Measurements from ENCODE around the gene RTN4R. TPM values are rescaled to one million over a fixed set of nuclear protein-coding genes. Genes with fewer than 3 reads are reported as not detected.

Gene RTN4R
- total RNA-seq, 2 experiments from 2014 or later: 2.6 to 3.1 TPM

DNA sequence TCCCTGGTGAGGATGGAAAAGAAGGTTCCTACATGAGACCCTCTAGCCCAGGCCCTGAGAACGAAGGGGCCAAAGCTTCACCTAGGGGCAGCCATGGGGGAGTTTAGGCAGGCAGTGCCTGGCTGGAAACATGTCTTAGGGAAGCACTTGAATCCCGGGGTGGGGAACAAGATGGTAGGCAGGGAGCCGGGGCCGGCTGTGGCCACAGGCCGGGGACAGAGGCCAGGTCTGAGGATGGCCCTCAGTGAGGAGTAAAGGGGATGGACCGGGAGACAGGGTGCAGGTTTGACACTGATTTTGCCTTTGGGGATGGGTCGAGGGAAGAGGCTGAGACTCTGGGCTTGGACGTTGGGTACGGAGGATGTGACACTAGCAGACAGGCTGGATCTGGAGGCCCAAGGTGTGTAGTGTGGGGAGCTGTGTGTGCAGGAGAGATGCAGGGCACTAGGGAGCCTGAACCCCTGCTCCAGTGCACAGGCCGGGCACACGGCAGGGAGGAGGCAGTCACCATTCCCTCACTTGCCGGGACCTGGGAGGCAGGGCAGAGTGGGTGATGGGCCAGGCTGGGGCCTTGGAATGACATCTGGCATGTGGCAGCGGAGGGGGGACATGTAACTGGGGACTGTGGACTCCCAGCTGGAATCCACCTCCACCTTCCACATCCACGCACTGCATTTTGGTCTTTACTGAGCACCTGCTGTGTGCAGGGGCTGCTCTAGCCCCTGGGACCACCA is 6.1 kb downstream of the RTN4R start:
- DNase-seq: no peak
- Mint-ChIP-seq H3K27ac (no peak overlapping the region), H3K4me3 (no peak overlapping the region), H3K4me1 (ENCODE audit: low read depth) (peaks cover 3% of the 10 kb centered on the region), H3K27me3 (peaks cover 3% of the 10 kb centered on the region), H3K9me3 (no peaks in the 10 kb centered on the region), H3K36me3 (no peaks in the 10 kb centered on the region)
- CTCF ChIA-PET: no interaction called here
- intact Hi-C loops (cut with micrococcal nuclease): loop anchor here (10.0 kb wide), 1 partner anchor 57 kb away; no protein-coding TSS in a partner anchor
- POLR2A ChIA-PET: no interaction called here

DNA sequence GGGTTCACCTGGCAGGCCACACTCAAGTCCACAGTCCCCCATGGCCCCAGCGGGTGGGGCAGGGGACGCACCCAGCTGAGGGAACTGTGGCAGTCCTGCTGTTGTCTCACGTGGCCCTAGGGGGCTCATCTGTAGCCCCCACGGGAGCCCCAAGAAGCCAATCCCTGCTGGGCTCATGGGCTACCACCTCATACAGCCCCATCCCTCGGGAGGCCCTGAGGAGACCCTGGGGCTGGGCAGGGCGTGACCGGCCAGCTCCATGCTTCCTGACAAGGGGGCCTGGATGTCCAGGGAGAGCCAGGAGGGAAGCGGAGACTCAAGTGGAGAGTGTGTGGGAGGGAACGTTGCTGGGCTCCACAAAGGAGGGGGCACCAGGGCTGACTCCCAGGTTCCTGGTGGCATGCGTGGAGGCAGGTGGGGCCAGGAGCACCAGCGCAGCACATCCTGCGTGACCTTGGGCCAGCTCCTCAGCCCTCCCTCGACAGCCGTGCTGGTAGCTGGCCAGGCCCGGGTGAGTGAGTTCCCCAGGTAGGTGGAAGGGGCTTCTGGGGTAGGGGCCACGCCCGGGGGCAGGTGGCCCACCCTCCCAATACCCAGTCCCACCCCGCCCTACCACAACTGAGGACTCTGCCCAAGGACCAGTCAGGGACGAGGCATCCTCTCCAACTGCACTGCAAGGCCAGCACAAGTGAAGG is 7.9 kb downstream of the RTN4R start:
- Mint-ChIP-seq H3K4me3 (no peak overlapping the region), H3K27ac (no peak overlapping the region), H3K4me1 (ENCODE audit: low read depth) (no peaks in the 10 kb centered on the region), H3K9me3 (no peaks in the 10 kb centered on the region), H3K27me3 (no peaks in the 10 kb centered on the region), H3K36me3 (no peaks in the 10 kb centered on the region)
- intact Hi-C loops (cut with micrococcal nuclease): loop anchor here (10.0 kb wide), 1 partner anchor 55 kb away; no protein-coding TSS in a partner anchor
- no peak for DNase-seq
- POLR2A ChIA-PET: no interaction called here
- CTCF ChIA-PET: no interaction called here

DNA sequence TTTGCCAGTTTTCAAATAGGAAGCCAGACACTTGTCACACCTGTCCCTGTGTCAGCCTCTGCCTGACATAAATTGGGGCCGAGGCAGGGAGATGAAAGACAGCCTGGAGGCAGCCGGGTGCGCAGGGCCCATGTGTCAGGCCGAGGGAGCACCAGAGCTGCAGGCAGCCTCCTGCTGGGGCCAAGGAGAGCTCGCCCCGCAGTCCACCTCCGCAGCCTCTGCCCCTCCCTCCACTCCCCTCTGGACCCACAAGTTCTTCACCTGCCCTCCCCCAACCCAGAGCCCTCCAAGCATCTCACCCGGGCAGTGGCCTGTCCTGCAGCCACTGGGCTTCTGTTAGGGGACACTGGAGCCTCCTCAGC is 8.8 kb downstream of the RTN4R start:
- peaks cover 4% of the 10 kb centered on the region for H3K4me1 Mint-ChIP-seq (ENCODE audit: low read depth)
- intact Hi-C loops (cut with micrococcal nuclease): no loop called here
- no peaks in the 10 kb centered on the region for H3K9me3 Mint-ChIP-seq

DNA sequence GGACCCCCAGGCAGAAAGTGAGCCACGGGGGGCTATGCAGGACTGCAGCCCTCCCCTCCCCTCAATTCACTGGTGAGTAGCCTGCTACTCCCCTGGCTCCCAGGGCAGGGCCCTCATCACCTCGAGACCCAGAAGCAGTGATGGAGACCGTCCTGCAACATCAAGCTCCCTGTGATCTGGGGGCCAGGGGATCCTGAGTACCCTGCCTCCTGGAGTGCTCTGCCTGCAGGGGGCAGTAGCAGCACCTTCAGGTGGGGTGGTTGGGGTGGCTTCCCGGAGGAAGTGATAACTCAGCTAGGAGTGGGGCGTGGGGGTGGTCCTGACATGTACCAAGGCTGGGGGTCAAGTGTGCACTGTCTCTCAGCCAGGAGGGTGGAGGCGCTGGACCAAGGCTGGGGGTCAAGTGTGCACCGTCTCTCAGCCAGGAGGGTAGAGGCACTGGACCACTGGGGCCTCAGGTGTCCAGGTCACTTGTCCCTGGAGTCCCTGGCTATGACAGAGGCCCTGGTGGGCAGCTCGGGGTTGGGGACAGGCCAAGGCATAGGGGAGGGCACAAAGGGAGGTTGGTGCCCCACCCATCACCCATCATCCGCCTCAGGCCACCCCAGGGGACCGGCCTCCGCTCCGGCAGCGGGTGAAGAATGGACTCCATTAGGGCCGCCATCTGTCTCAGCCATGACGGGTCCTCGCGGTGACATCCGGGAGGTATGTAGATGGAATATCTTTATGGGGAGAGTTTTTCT is 9.4 kb downstream of the RTN4R start:
- Mint-ChIP-seq H3K27me3 (no peaks in the 10 kb centered on the region), H3K4me1 (ENCODE audit: low read depth) (peaks cover 5% of the 10 kb centered on the region), H3K36me3 (no peaks in the 10 kb centered on the region), H3K9me3 (no peaks in the 10 kb centered on the region), H3K27ac (no peak overlapping the region), H3K4me3 (no peak overlapping the region)
- intact Hi-C loops (cut with micrococcal nuclease): no loop called here
- ChIA-PET CTCF (interaction anchor here (0.8 to 2.4 kb wide), 7 partner anchors 12 to 102 kb away, joined by 3 to 11 read pairs (median 4); no protein-coding TSS in a partner anchor), POLR2A (no interaction called here)
- DNase-seq: peak; percentile 45

More for the DNA sequence above, 8.8 kb downstream of the RTN4R start:
- ChIA-PET CTCF (interaction anchor here (1.4 to 2.4 kb wide), 3 partner anchors 12 to 102 kb away, joined by 4 to 11 read pairs (median 7); no protein-coding TSS in a partner anchor), POLR2A (no interaction called here)
- DNase-seq: no peak
- Mint-ChIP-seq H3K27me3 (no peaks in the 10 kb centered on the region), H3K27ac (no peak overlapping the region), H3K36me3 (no peaks in the 10 kb centered on the region), H3K4me3 (no peak overlapping the region)

DNA sequence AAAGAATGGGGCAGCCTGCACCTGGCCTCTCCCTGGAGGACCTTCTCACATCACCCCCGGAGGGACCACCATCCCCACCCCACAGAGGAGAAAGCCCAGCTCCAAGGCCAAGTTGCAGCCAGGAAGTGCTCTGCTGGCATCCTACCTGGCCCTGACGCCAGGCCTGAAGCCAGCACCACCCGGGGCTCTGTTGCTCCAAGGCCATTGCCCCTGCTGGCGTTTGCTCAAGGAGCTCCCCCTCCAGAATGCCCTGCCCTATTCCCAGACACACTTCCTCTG is 10.2 kb downstream of the RTN4R start:
- Mint-ChIP-seq H3K27me3 (no peaks in the 10 kb centered on the region), H3K4me1 (ENCODE audit: low read depth) (peaks cover 5% of the 10 kb centered on the region)

DNA sequence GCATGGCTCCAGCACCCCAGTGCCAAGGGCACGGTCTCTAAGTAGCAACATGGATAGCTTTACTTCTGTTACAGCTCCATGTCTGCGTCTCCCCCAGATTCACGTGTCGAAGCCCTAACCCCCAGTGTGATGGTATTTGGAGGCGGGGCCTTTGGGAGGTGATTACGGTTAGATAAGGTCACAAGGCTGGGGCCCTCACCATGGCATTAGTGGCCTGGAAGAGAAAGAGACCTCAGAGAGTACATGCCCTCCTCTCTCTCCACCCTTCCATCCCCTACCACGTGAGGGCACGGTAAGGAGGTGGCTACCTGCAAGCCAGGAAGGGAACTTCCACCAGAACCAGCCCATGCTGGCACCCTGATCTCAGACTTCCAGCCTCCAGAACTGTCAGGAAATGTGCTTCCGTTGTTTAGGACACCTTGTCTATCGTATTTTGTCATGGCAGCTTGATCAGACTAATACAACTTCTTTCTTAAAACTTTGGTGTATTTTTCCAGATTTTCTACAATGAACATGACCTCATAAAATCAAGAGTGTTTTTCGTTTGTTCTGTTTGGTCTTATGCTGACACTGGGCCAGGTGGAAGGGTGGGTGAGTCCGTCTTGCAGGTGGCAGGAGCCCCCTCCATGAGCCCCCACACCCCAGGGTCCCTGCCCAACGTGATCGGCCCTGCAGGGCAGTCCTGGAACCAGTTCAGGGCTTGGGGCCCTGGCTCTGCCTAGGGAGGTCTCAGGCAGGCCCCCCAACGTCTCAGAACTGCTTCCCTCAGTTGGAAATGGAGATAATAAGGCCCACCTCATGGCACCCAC is 10.7 kb downstream of the RTN4R start:
- Mint-ChIP-seq H3K9me3 (no peaks in the 10 kb centered on the region), H3K27me3 (no peaks in the 10 kb centered on the region), H3K36me3 (no peaks in the 10 kb centered on the region), H3K4me3 (no peak overlapping the region), H3K4me1 (ENCODE audit: low read depth) (peaks cover 5% of the 10 kb centered on the region), H3K27ac (no peak overlapping the region)
- DNase-seq: no peak
- ChIA-PET POLR2A (no interaction called here), CTCF (interaction anchor here (0.8 to 2.4 kb wide), 6 partner anchors 10 to 100 kb away, joined by 3 to 11 read pairs (median 4); no protein-coding TSS in a partner anchor)
- intact Hi-C loops (cut with micrococcal nuclease): no loop called here

More for the DNA sequence above, 10.2 kb downstream of the RTN4R start:
- Mint-ChIP-seq H3K36me3 (no peaks in the 10 kb centered on the region), H3K4me3 (no peak overlapping the region), H3K9me3 (no peaks in the 10 kb centered on the region), H3K27ac (no peak overlapping the region)
- DNase-seq: no peak
- intact Hi-C loops (cut with micrococcal nuclease): no loop called here
- ChIA-PET POLR2A (no interaction called here), CTCF (interaction anchor here (0.8 to 2.4 kb wide), 7 partner anchors 11 to 101 kb away, joined by 3 to 11 read pairs (median 4); no protein-coding TSS in a partner anchor)

DNA sequence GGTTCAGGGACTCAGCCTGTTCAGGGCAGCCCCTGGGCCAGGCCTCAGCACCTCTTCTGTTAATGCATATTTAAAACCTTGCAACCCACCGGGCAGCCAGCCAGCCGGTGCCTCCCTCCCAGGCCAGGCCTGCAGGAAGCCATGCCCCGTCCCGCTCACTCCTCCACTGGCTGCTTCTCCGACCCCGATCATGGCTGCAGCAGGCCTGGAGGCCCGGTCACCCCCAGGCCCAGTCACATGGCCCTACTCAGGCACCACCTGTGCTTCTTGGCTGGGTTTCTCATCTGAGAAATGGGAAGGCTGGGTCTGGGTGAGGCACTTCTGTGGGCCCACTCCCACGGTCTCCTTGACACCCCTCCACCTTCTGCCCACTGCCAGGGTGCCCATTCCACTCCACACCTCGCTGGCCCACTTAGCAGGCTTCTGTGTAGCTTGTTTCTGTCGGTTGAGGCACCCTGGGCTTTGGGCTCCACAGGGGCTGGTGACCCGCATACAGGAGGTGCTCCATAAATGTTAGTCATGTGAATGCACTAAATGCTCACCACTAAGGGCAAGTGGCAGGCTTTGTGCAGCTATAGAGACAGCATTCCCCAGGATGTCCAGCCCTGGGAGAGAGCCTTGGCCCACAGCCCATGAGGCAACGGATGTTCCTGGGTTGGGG is 11.4 kb downstream of the RTN4R start:
- Mint-ChIP-seq H3K9me3 (no peaks in the 10 kb centered on the region), H3K36me3 (no peaks in the 10 kb centered on the region), H3K4me3 (no peak overlapping the region), H3K27ac (no peak overlapping the region), H3K27me3 (no peaks in the 10 kb centered on the region), H3K4me1 (ENCODE audit: low read depth) (peaks cover 5% of the 10 kb centered on the region)
- intact Hi-C loops (cut with micrococcal nuclease): no loop called here
- DNase-seq: no peak
- POLR2A ChIA-PET: no interaction called here
- CTCF ChIA-PET: interaction anchor here (2.4 kb wide), 1 partner anchor 18 kb away, joined by 11 read pairs; no protein-coding TSS in a partner anchor

DNA sequence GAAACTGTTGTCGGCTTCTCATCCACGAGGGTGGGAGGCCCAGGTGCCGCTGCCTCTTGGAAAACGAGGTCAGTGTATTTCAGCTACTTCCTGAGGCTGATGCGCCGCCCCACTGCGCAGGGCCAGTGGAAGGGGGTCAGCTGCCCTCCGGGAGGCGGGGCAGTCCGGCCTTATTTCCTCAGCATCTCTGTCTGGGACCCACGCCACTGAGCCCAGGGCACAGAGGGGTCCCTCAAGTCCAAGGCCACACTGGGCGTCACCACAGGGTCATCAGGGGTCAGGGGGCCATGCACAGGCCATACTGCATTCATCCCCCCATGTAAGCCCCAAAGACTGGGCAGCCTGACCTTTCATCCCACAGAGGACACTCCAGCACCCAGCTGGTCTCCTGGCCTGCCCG is 12.1 kb downstream of the RTN4R start:
- no peak overlapping the region for H3K4me3 Mint-ChIP-seq
- H3K27me3 Mint-ChIP-seq: no peaks in the 10 kb centered on the region
- no peak overlapping the region for H3K27ac Mint-ChIP-seq
- H3K36me3 Mint-ChIP-seq: no peaks in the 10 kb centered on the region
- POLR2A ChIA-PET: no interaction called here
- intact Hi-C loops (cut with micrococcal nuclease): no loop called here
- H3K4me1 Mint-ChIP-seq (ENCODE audit: low read depth): peaks cover 5% of the 10 kb centered on the region
- CTCF ChIA-PET: interaction anchor here (0.7 kb wide), 1 partner anchor 18 kb away, joined by 3 read pairs; no protein-coding TSS in a partner anchor
- no peak for DNase-seq
- H3K9me3 Mint-ChIP-seq: no peaks in the 10 kb centered on the region

DNA sequence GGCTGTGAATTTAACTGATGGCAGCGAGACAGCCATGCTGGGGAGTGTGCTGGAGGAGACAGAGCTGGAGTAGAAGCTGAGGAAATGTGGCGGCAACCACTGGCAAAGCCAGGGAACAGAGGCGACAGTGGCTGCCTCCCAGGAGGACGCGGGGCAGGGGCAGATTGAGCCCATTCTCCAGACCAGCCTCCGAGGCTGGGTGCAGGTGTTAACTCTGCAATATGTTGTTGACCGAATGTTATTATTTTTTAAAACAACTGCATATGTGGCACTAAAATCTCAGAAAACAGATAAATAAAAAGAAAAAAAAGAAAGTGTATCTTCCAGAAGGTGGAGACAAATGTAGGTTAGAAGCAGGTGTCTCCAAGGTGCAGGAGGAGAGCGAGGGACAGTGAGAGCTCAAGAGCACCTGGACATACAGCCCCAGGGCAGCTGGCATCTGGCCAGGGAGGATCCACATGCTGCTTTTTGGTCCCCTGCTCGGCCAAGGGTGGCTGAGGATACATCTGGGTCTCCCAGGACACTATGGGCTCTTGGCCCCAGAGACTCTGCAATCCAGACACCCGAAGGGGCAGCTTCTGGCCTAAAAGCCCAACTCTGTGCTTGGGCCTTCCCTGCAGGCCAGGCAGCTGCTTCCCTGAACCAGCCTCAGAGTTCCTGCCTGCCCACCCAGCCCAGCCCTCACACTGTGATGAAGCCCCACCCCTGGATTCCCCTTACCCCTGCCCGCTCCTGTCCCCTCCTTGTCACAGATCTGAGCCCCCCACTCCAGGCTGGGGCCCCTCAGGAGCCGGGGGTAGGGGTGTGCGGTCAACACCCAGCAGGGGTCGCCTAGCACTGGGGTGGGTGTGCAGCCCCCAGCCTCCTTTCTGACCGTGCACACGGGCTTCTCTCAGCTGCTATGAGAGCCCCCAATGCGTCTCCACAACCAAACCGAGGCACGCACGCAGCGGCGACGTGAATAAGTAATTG is 12.9 kb downstream of the RTN4R start:
- no peak for DNase-seq
- Mint-ChIP-seq H3K27me3 (no peaks in the 10 kb centered on the region), H3K27ac (no peak overlapping the region), H3K36me3 (no peaks in the 10 kb centered on the region), H3K9me3 (no peaks in the 10 kb centered on the region), H3K4me1 (ENCODE audit: low read depth) (peaks cover 5% of the 10 kb centered on the region), H3K4me3 (no peak overlapping the region)
- CTCF ChIA-PET: interaction anchor here (0.7 kb wide), 1 partner anchor 17 kb away, joined by 3 read pairs; no protein-coding TSS in a partner anchor
- intact Hi-C loops (cut with micrococcal nuclease): no loop called here
- POLR2A ChIA-PET: no interaction called here

DNA sequence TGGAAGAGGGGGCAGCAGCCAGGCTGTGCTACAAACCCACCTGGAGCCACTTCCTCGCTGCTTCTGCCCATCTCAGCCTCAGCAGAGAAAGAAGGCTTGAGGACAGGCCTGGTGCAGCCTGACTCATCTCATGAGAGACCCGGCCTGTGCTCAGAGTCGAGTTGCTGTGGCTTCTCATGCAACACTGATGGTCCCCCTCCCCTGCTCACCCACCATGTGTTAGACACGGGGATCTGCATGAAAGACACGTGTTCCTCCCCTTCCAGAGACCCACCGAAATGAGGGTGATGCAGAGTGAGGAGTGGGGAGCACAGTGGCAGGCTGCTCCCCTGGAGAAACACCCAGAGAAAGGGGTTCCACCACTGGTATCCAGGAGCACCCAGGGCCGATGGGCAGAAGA is 15.0 kb downstream of the RTN4R start:
- H3K36me3 Mint-ChIP-seq: no peaks in the 10 kb centered on the region
- ChIA-PET CTCF (interaction anchor here (0.5 to 1.2 kb wide), 2 partner anchors 15 to 96 kb away, joined by 3 to 4 read pairs; no protein-coding TSS in a partner anchor), POLR2A (no interaction called here)
- H3K27ac Mint-ChIP-seq: no peak overlapping the region
- intact Hi-C loops (cut with micrococcal nuclease): no loop called here
- no peaks in the 10 kb centered on the region for H3K9me3 Mint-ChIP-seq
- DNase-seq: no peak
- H3K4me3 Mint-ChIP-seq: no peak overlapping the region
- no peaks in the 10 kb centered on the region for H3K27me3 Mint-ChIP-seq
- H3K4me1 Mint-ChIP-seq (ENCODE audit: low read depth): peaks cover 5% of the 10 kb centered on the region
